Measurements from ENCODE around the gene MOB4.
"Not testable (repeated sequence)": the region's sequence is repeated elsewhere in the genome, so short reads cannot be mapped to it uniquely, and the experiment has no call there.

The MOB4 gene

DNA sequence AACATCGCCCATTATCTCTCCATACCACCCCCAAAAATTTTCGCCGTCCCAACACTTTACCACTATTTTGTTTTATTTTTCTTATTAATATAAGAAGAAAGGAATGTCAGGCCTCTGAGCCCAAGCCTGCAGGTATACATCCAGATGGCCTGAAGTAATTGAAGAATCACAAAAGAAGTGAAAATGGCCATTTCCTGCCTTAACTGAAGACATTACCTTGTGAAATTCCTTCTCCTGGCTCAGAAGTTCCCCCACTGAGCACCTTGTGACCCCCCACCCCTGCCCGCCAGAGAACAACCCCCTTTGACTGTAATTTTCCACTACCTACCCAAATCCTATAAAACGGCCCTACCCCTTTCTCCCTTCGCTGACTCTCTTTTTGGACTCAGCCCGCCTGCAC lies 71.4 kb downstream of the MOB4 start:
- not testable (repeated sequence) for DNase-seq

DNA sequence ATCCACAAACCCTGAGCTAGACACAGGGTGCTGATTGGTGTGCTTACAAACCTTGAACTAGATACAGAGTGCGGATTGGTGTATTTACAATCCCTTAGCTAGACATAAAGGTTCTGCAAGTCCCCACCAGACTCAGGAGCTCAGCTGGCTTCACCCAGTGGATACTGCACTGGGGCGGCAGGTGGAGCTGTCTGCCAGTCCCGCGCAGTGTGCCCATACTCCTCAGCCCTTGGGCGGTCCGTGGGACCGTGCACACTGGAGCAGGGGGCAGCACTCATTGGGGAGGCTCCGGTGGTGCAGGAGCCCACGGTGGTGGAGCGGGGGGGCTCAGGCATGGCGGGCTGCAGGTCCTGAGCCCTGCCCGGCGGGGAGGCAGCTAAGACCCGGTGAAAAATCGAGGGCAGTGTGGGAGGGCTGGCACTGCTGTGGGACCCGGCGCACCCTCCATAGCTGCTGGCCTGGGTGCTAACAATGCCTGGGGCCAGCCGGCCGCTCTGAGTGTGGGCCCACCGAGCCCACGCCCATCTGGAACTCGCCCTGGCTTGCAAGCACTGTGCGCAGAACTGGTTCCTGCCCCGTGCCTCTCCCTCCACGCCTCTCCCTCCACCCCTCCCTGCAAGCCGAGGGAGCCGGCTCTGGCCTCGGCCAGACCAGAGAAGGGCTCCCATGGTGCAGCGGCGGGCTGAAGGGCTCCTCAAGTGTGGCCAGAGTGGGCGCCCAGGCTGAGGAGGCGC lies 75.6 kb downstream of the MOB4 start:
- no peak for DNase-seq

DNA sequence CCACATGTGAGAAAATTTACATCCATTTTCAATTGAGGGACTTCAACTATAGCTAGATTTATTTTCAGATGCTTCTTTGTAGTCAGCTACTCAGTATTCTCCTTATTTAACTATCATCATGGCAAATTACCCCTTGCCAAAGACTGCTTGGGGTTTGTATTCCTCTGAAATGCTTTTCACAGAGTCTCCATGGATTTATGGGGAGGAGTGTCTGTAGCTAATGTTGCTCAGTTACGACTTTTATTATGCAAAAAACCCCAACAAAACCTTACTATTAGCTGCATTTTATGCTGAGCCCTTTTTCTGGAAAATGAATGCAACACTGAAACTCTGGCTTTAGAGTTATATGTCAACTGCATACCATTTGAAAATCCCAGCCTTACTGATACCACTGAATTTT lies 80.9 kb downstream of the MOB4 start:
- peak in 3 of 51 donors; percentile 15 to 38 (median 30) for DNase-seq

DNA sequence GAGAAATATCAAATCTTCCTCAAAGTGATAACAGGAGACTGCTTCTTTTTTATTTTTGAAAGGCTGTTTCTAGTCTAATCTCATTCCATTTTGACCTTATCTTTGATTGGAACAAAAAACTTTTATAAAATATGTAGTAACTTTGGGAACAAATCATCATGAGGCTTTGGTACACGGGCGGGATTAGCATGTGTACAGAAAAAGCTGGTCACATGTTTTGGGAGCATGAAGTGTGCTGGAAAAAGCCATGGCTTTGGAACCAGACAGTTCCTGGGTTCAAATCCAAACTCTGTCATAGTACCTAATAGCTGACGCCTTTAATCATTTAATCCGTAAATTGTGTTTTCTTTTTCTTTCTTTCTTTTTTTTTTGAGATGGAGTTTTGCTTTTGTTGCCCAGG lies 81.3 kb downstream of the MOB4 start:
- DNase-seq, result peak in 1 of 51 donors; percentile 38

DNA sequence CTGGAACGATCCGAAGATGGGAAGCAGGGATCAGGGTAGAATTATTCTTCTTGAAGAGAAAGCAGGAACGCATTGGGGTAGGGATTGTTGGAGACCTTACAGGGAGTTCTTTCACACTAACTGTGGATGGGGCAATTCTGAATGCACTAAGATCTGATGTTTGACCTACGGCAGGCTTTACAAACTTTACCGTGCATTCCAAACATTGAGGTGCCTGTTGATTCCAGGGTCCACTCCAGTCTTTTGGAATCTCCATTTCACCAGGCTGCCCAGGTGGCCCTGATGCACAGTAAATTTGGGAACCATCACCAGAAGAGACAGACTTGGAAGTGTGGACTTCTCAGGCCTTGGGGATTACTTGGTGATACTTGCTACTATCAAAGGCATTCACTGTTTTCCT lies 82.6 kb downstream of the MOB4 start:
- no peak for DNase-seq

DNA sequence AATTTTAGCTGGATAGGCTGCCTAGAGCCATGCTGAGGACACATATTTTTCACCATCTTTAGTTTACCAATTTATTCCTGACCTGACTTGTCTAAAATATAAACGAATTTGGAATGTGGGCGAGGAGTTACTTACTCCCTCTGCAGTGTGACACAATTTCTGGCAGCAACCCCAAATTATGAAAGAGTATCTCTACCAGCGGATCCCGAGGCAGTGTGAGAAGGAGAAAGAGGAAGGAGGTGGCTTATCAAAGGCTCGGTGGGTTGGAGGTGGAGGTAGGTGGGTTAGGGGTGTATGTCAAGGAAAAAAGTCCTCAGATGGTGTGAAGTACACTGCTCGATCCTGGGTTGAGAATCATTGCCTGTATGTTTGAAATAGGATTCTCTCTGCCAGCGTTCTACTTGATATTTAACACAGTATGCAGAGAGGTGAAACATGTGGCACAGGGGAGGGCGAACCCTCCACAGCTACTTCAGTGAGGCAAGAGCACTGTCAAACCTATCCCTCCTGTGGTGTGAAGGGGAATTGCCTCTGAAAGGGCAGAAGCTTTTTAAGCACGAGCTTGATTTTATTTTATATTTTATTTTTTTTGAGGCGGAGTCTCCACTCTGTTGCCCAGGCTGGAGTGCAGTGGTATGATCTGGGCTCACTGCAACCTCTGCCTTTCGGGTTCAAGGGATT lies 83.6 kb downstream of the MOB4 start:
- DNase-seq, result peak in 4 of 51 donors; percentile 1 to 17 (median 4)

DNA sequence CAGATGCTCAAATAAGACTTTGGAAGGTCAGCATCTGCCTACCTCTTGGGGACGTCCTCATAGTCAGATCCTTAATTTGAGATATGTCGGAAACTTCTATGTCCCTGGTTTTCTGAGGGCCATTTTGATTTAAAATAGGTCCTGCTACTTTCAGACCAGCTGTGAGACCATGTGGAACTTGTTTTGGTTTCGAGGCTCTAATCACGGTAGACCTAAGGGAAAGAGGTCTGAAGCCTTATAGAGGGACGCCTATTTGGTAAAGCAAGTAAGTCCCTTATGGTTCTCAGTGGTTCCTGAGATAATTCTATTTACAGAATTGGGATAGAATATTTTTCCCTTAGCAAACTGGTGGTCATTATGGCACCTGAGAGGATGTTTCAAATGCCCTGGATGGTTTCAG lies 84.4 kb downstream of the MOB4 start:
- DNase-seq, result no peak

DNA sequence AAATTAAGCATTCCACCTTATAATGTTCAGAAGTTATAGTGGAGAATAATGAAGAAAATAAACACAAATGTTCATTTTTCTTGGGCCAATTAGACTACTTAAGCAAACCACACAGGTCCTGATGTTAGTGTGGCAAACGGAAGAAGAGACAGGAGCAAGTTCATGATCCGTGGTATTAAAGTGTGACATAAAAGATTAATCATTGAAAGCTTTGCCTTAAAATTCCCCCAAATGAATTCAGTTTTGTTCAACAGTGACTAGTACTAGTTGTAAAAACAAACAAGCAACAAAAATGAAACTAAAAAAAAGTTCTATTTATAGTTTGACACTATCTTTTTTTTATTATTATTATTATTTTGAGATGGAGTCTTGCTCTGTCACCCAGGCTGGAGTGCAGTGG lies 85.9 kb downstream of the MOB4 start:
- no peak for DNase-seq

Data from hypothalamus (tissue), 51 donors.